ENCODE measurements around the gene HOXA10. TPM values are rescaled to one million over a fixed set of nuclear protein-coding genes. Genes with fewer than 3 reads are reported as not detected.

Gene HOXA10
- total RNA-seq, 2 donors from 2014 or later: not detected

GRCh38 chr7:27123007-27123476, 51.1 kb downstream of the HOXA10 start:
- H3K36me3 ChIP-seq (ENCODE audit: control insufficient read depth, insufficient read depth, low read length): no peaks in the 10 kb centered on the region
- Mint-ChIP-seq H3K27ac (no peak overlapping the region), H3K9me3 (no peaks in the 10 kb centered on the region), H3K4me3 (no peak overlapping the region), H3K36me3 (ENCODE audit: low read depth) (no peaks in the 10 kb centered on the region), H3K4me1 (peaks cover 4% of the 10 kb centered on the region), H3K27me3 (ENCODE audit: insufficient read depth) (peaks cover 100% of the 10 kb centered on the region)
- WGBS, 2 experiments (ENCODE audit: insufficient coverage in 1 of 2, insufficient read length in 1 of 2): 6 to 20% methylated on average over 1 to 14 of the region's 14 CpGs
- TF ChIP-seq CTCF (conservative IDR thresholded peaks at IDR 0.05): no peak
- peaks cover 100% of the 10 kb centered on the region for H3K27me3 ChIP-seq (ENCODE audit: control insufficient read depth, insufficient read depth, low read length, poor library complexity, severe bottlenecking)
- H3K4me3 ChIP-seq (ENCODE audit: low read length): no peak overlapping the region
- no peaks in the 10 kb centered on the region for H3K4me1 ChIP-seq (ENCODE audit: control insufficient read depth, insufficient read depth, low read length)
- DNase-seq: no peak
- H3K27ac ChIP-seq (ENCODE audit: low read depth, low read length): no peak overlapping the region
- no peak overlapping the region for H3K9ac ChIP-seq (ENCODE audit: extremely low read depth, low read length, poor library complexity, severe bottlenecking)
- peaks cover 10% of the 10 kb centered on the region for H3K9me3 ChIP-seq (ENCODE audit: control insufficient read depth, low read length)

GRCh38 chr7:27122077-27122910, 51.8 kb downstream of the HOXA10 start:
- DNase-seq: peak; percentile 55
- H3K9ac ChIP-seq (ENCODE audit: extremely low read depth, low read length, poor library complexity, severe bottlenecking): no peak overlapping the region
- Mint-ChIP-seq H3K36me3 (ENCODE audit: low read depth) (no peaks in the 10 kb centered on the region), H3K27me3 (ENCODE audit: insufficient read depth) (peaks cover 100% of the 10 kb centered on the region), H3K9me3 (no peaks in the 10 kb centered on the region), H3K4me1 (peaks cover 4% of the 10 kb centered on the region), H3K27ac (no peak overlapping the region), H3K4me3 (no peak overlapping the region)
- no peak overlapping the region for H3K4me3 ChIP-seq (ENCODE audit: low read length)
- no peaks in the 10 kb centered on the region for H3K4me1 ChIP-seq (ENCODE audit: control insufficient read depth, insufficient read depth, low read length)
- H3K27me3 ChIP-seq (ENCODE audit: control insufficient read depth, insufficient read depth, low read length, poor library complexity, severe bottlenecking): peaks cover 100% of the 10 kb centered on the region
- no peak for TF ChIP-seq CTCF (conservative IDR thresholded peaks at IDR 0.05)
- H3K36me3 ChIP-seq (ENCODE audit: control insufficient read depth, insufficient read depth, low read length): no peaks in the 10 kb centered on the region
- 4 to 5% methylated on average over 17 to 37 of the region's 42 CpGs for WGBS, 2 experiments (ENCODE audit: insufficient coverage in 1 of 2, insufficient read length in 1 of 2)
- peaks cover 10% of the 10 kb centered on the region for H3K9me3 ChIP-seq (ENCODE audit: control insufficient read depth, low read length)
- H3K27ac ChIP-seq (ENCODE audit: low read depth, low read length): peak overlapping the region; percentile 29

- peaks cover 10% of the 10 kb centered on the region for H3K9me3 ChIP-seq (ENCODE audit: control insufficient read depth, low read length)
- H3K9me3 Mint-ChIP-seq: no peaks in the 10 kb centered on the region
- H3K27ac Mint-ChIP-seq: no peak overlapping the region
- H3K27ac ChIP-seq (ENCODE audit: low read depth, low read length): no peak overlapping the region
- no peak overlapping the region for H3K4me3 Mint-ChIP-seq
- no peaks in the 10 kb centered on the region for H3K4me1 ChIP-seq (ENCODE audit: control insufficient read depth, insufficient read depth, low read length)
- H3K4me1 Mint-ChIP-seq: peaks cover 4% of the 10 kb centered on the region
- peaks cover 100% of the 10 kb centered on the region for H3K27me3 ChIP-seq (ENCODE audit: control insufficient read depth, insufficient read depth, low read length, poor library complexity, severe bottlenecking)
- 18 to 21% methylated on average over 7 of the region's 7 CpGs for WGBS, 2 experiments (ENCODE audit: insufficient coverage in 1 of 2, insufficient read length in 1 of 2)
- peaks cover 100% of the 10 kb centered on the region for H3K27me3 Mint-ChIP-seq (ENCODE audit: insufficient read depth)
- no peaks in the 10 kb centered on the region for H3K36me3 ChIP-seq (ENCODE audit: control insufficient read depth, insufficient read depth, low read length)
- no peak overlapping the region for H3K4me3 ChIP-seq (ENCODE audit: low read length)
- no peak for TF ChIP-seq CTCF (conservative IDR thresholded peaks at IDR 0.05)
- H3K9ac ChIP-seq (ENCODE audit: extremely low read depth, low read length, poor library complexity, severe bottlenecking): no peak overlapping the region
- DNase-seq: no peak
- no peaks in the 10 kb centered on the region for H3K36me3 Mint-ChIP-seq (ENCODE audit: low read depth)
Measured at GRCh38 chr7:27121684-27122076, 52.4 kb downstream of the HOXA10 start.

Small RNAs within 50 kb of the gene (microRNA-seq; reads per million reads assigned to microRNA genes)
- gene MIR196B (ENCODE audit: borderline microRNAs expressed): 4.7 reads per million, percentile 30 among the genes with 10 or more reads in this experiment

Other genes with a start within 250 kb of the HOXA10 start
- not detected for gene HOXA1, start 78.3 kb downstream of the HOXA10 start, total RNA-seq
- not detected for gene HOXA2, start 71.6 kb downstream of the HOXA10 start, total RNA-seq
- gene HOXA4, start 43.6 kb downstream of the HOXA10 start, total RNA-seq: not detected
- gene HOXA5, start 30.6 kb downstream of the HOXA10 start, total RNA-seq: not detected
- not detected for gene HOXA6, start 26.5 kb downstream of the HOXA10 start, total RNA-seq
- not detected for gene HOXA3, start 21.7 kb downstream of the HOXA10 start, total RNA-seq
- not detected for gene HOXA7, start 17.6 kb downstream of the HOXA10 start, total RNA-seq
- not detected for gene HOXA9, start 8.8 kb downstream of the HOXA10 start, total RNA-seq
- not detected for gene HOXA11, start 10.9 kb upstream of the HOXA10 start, total RNA-seq
- gene HOXA13, start 25.8 kb upstream of the HOXA10 start, total RNA-seq: not detected
- gene EVX1, start 68.5 kb upstream of the HOXA10 start, total RNA-seq: 10 to 100 TPM in 1 of 2 donors, 1 to 10 TPM in 1; 4.9 to 10.7 TPM

Data from endodermal cell (in vitro differentiated cells).